Amygdala (tissue), 56 donors: ENCODE measurements around the gene TSSK2.
A peak's percentile ranks its signal among the peaks of the same experiment; 100 is the strongest.

Source experiments
- DNase-seq, 56 donors: peaks; one replicate each; lab custom pipeline; 2025; lab: John Stamatoyannopoulos, UW

The TSSK2 gene

GRCh38 chr22:19178065-19178656 lies 47.1 kb downstream of the TSSK2 start:
- peak in 8 of 56 donors; percentile 57 to 80 (median 66) for DNase-seq

- DNase-seq = peak; percentile 44 to 95 (median 80)
Measured at GRCh38 chr22:19178657-19179496, 47.8 kb downstream of the TSSK2 start, which contains the start of gene SLC25A1. TSS of gene SLC25A1 (minus strand) at chr22:19178736. CDS start at chr22:19178673, 63 bp downstream.

- DNase-seq = peak in 52 of 56 donors; percentile 31 to 86 (median 63)
Measured at GRCh38 chr22:19179497-19180048, 48.5 kb downstream of the TSSK2 start.

- no peak for DNase-seq
Measured at GRCh38 chr22:19180234-19180633, 49.1 kb downstream of the TSSK2 start.

- DNase-seq = no peak
Measured at GRCh38 chr22:19180740-19181410, 49.8 kb downstream of the TSSK2 start.

- no peak for DNase-seq
Measured at GRCh38 chr22:19181786-19182471, 50.8 kb downstream of the TSSK2 start.
